ENCODE results near the gene FBXW11.
"Not testable (repeated sequence)": the region's sequence is repeated elsewhere in the genome, so short reads cannot be mapped to it uniquely, and the experiment has no call there.

The FBXW11 gene

GRCh38 chr5:171984748-171985419 is 21.6 kb downstream of the FBXW11 start:
- DNase-seq (ENCODE audit: low read depth): no peak

GRCh38 chr5:171981847-171982246 is 24.6 kb downstream of the FBXW11 start:
- DNase-seq (ENCODE audit: low read depth): no peak

- no peak for DNase-seq (ENCODE audit: low read depth)
These were observed 25.6 kb downstream of the FBXW11 start for GRCh38 chr5:171980792-171981191.

- no peak for DNase-seq (ENCODE audit: low read depth)
These were observed 26.8 kb downstream of the FBXW11 start for GRCh38 chr5:171979606-171980005.

- DNase-seq (ENCODE audit: low read depth): no peak
These were observed 27.9 kb downstream of the FBXW11 start for GRCh38 chr5:171978519-171978918.

- DNase-seq (ENCODE audit: low read depth): no peak
These were observed 28.4 kb downstream of the FBXW11 start for GRCh38 chr5:171978016-171978415.

GRCh38 chr5:171977244-171977950 is 29.0 kb downstream of the FBXW11 start:
- not testable (repeated sequence) for DNase-seq (ENCODE audit: low read depth)

GRCh38 chr5:171975877-171976667 is 30.4 kb downstream of the FBXW11 start:
- no peak for DNase-seq (ENCODE audit: low read depth)

GRCh38 chr5:171975262-171975876 is 31.1 kb downstream of the FBXW11 start:
- no peak for DNase-seq (ENCODE audit: low read depth)

- no peak for DNase-seq (ENCODE audit: low read depth)
These were observed 35.6 kb downstream of the FBXW11 start for GRCh38 chr5:171970826-171971225.

GRCh38 chr5:171969288-171969880 is 37.1 kb downstream of the FBXW11 start:
- no peak for DNase-seq (ENCODE audit: low read depth)

- DNase-seq (ENCODE audit: low read depth): no peak
These were observed 37.9 kb downstream of the FBXW11 start for GRCh38 chr5:171968531-171968930.

GRCh38 chr5:171966964-171967363 is 39.5 kb downstream of the FBXW11 start:
- no peak for DNase-seq (ENCODE audit: low read depth)

- DNase-seq (ENCODE audit: low read depth): no peak
These were observed 40.2 kb downstream of the FBXW11 start for GRCh38 chr5:171966270-171966669.

GRCh38 chr5:171965745-171966144 is 40.7 kb downstream of the FBXW11 start:
- no peak for DNase-seq (ENCODE audit: low read depth)

GRCh38 chr5:171963416-171963815 is 43.0 kb downstream of the FBXW11 start:
- no peak for DNase-seq (ENCODE audit: low read depth)

- DNase-seq (ENCODE audit: low read depth): no peak
These were observed 45.3 kb downstream of the FBXW11 start for GRCh38 chr5:171961117-171961516.

GRCh38 chr5:171957591-171958251 is 48.7 kb downstream of the FBXW11 start:
- no peak for DNase-seq (ENCODE audit: low read depth)

GRCh38 chr5:171956887-171957495 is 49.4 kb downstream of the FBXW11 start:
- no peak for DNase-seq (ENCODE audit: low read depth)

GRCh38 chr5:171956314-171956713 is 50.1 kb downstream of the FBXW11 start:
- DNase-seq (ENCODE audit: low read depth): no peak

- DNase-seq (ENCODE audit: low read depth): no peak
These were observed 50.7 kb downstream of the FBXW11 start for GRCh38 chr5:171955761-171956160.
